ENCODE measurements around the gene SSB. TPM values are rescaled to one million over a fixed set of nuclear protein-coding genes. Genes with fewer than 3 reads are reported as not detected.

SSB gene
- total and polyA plus RNA-seq, 2 donors (not counting 1 experiment from before 2014, with no cell fraction given) = 17.7 to 81.3 TPM

- Histone ChIP-seq H2AFZ (ENCODE audit: insufficient read depth, low read depth, low read length, poor library complexity, severe bottlenecking) (no peak overlapping the region), H3K4me2 (replicated peaks; ENCODE audit: low read depth, low read length, poor library complexity, severe bottlenecking) (no peak overlapping the region), H3K4me1 (ENCODE audit: control insufficient read depth in 2 of 2, insufficient read depth in 2 of 2, low read length in 2 of 2) (no peaks in the 10 kb centered on the region), H4K20me1 (ENCODE audit: control insufficient read depth, insufficient read depth, low read length, poor library complexity, severe bottlenecking) (no peaks in the 10 kb centered on the region), H3K9ac (ENCODE audit: low read length) (no peak overlapping the region), H3K36me3 (replicated peaks in 1 of 2; ENCODE audit: control extremely low read depth in 1 of 2, control insufficient read depth in 1 of 2, extremely low read depth in 1 of 2, insufficient read depth in 2 of 2, low read length in 1 of 2) (no peaks in the 10 kb centered on the region), H3K9me3 (ENCODE audit: control extremely low read depth in 1 of 3, control insufficient read depth in 2 of 3, insufficient read depth in 1 of 3, low read length in 2 of 3) (no peaks in the 10 kb centered on the region), H3K27me3 (replicated peaks in 1 of 4; ENCODE audit: control extremely low read depth in 1 of 4, control insufficient read depth in 3 of 4, insufficient read depth in 4 of 4, low read length in 3 of 4) (peaks cover 0 to 3% (median 2%) of the 10 kb centered on the region in 4 experiments), H3K79me2 (ENCODE audit: control insufficient read depth, insufficient read depth, low read length) (no peaks in the 10 kb centered on the region), H3K4me3 (ENCODE audit: control extremely low read depth in 1 of 5, extremely low read depth in 1 of 5, insufficient read depth in 1 of 5, low read depth in 2 of 5, low read length in 4 of 5) (no peak overlapping the region), H3K27ac (ENCODE audit: low read length in 2 of 2) (no peak overlapping the region)
- no peak for TF ChIP-seq CTCF (IDR thresholded peaks at IDR 0.05)
- no peak for TF ChIP-seq EZH2 (IDR thresholded peaks at IDR 0.05; ENCODE audit: borderline replicate concordance, insufficient read depth, low read depth, low read length, poor library complexity, severe bottlenecking)
- no peak overlapping the region for H3K4me3 Mint-ChIP-seq
- ATAC-seq (ENCODE audit: low read depth) = no peak
- H3K4me1 Mint-ChIP-seq = no peaks in the 10 kb centered on the region
- ChIA-PET CTCF (no interaction called here), POLR2A (no interaction called here)
- WGBS (ENCODE audit: insufficient coverage) = 94% methylated on average over 2 of the region's 3 CpGs
- H3K27ac Mint-ChIP-seq = no peak overlapping the region
- DNase-seq = no peak
- H3K9me3 Mint-ChIP-seq (ENCODE audit: insufficient read depth) = no peaks in the 10 kb centered on the region
- intact Hi-C loops (cut with micrococcal nuclease) = no loop called here
- peaks cover 3% of the 10 kb centered on the region for H3K27me3 Mint-ChIP-seq
These were observed 23.3 kb upstream of the SSB start for GRCh38 chr2:169775354-169775753.

- ATAC-seq (ENCODE audit: low read depth) = no peak
- no peaks in the 10 kb centered on the region for H3K9me3 Mint-ChIP-seq (ENCODE audit: insufficient read depth)
- H4K20me1 ChIP-seq (ENCODE audit: control insufficient read depth, insufficient read depth, low read length, poor library complexity, severe bottlenecking) = no peaks in the 10 kb centered on the region
- H3K4me3 Mint-ChIP-seq = no peak overlapping the region
- H3K27me3 Mint-ChIP-seq = peaks cover 3% of the 10 kb centered on the region
- no peak overlapping the region for H3K4me3 ChIP-seq (ENCODE audit: control extremely low read depth in 1 of 5, extremely low read depth in 1 of 5, insufficient read depth in 1 of 5, low read depth in 2 of 5, low read length in 4 of 5)
- H3K9me3 ChIP-seq (ENCODE audit: control extremely low read depth in 1 of 3, control insufficient read depth in 2 of 3, insufficient read depth in 1 of 3, low read length in 2 of 3) = no peaks in the 10 kb centered on the region
- H3K9ac ChIP-seq (ENCODE audit: low read length) = no peak overlapping the region
- CTCF ChIA-PET = no interaction called here
- H3K36me3 ChIP-seq (replicated peaks in 1 of 2; ENCODE audit: control extremely low read depth in 1 of 2, control insufficient read depth in 1 of 2, extremely low read depth in 1 of 2, insufficient read depth in 2 of 2, low read length in 1 of 2) = no peaks in the 10 kb centered on the region
- no peak overlapping the region for H3K27ac Mint-ChIP-seq
- no CpG with 5 or more reads among the region's 2 CpGs for WGBS (ENCODE audit: insufficient coverage)
- H3K4me1 Mint-ChIP-seq = no peaks in the 10 kb centered on the region
- no peaks in the 10 kb centered on the region for H3K4me1 ChIP-seq (ENCODE audit: control insufficient read depth in 2 of 2, insufficient read depth in 2 of 2, low read length in 2 of 2)
- POLR2A ChIA-PET = no interaction called here
- no peak for DNase-seq
- H3K27ac ChIP-seq (ENCODE audit: low read length in 2 of 2) = no peak overlapping the region
- intact Hi-C loops (cut with micrococcal nuclease) = no loop called here
- peaks cover 0 to under 1% (median 0%) of the 10 kb centered on the region in 4 experiments for H3K27me3 ChIP-seq (replicated peaks in 1 of 4; ENCODE audit: control extremely low read depth in 1 of 4, control insufficient read depth in 3 of 4, insufficient read depth in 4 of 4, low read length in 3 of 4)
- no peaks in the 10 kb centered on the region for H3K79me2 ChIP-seq (ENCODE audit: control insufficient read depth, insufficient read depth, low read length)
- no peak overlapping the region for H3K4me2 ChIP-seq (replicated peaks; ENCODE audit: low read depth, low read length, poor library complexity, severe bottlenecking)
- no peak overlapping the region for H2AFZ ChIP-seq (ENCODE audit: insufficient read depth, low read depth, low read length, poor library complexity, severe bottlenecking)
- TF ChIP-seq CTCF (IDR thresholded peaks at IDR 0.05) = no peak
- no peak for TF ChIP-seq EZH2 (IDR thresholded peaks at IDR 0.05; ENCODE audit: borderline replicate concordance, insufficient read depth, low read depth, low read length, poor library complexity, severe bottlenecking)
These were observed 22.9 kb upstream of the SSB start for GRCh38 chr2:169775765-169776164.

Data from B cell (primary cell).